NB4 (cell line): ENCODE data around the gene CMYA5.

Source experiments
- MYC ChIP-seq: IDR thresholded peaks from 2 replicates; pipeline ENCODE4 v1.6.1; 2011; ENCODE audit warnings: low read depth, low read length
- POLR2A ChIP-seq: IDR thresholded peaks from 2 replicates; pipeline ENCODE4 v1.6.1; 2011; ENCODE audit warnings: mild to moderate bottlenecking; ENCODE audit not compliant: insufficient read length; ENCODE audit errors: extremely low read depth
- TF ChIP-seq, protein P1 (sequence below): IDR thresholded peaks from one replicate; pipeline ENCODE4 v1.5.1; 2012; ENCODE audit warnings: low read depth, low read length
- TF ChIP-seq, protein P2 (sequence below): IDR thresholded peaks from 2 replicates; pipeline ENCODE4 v1.6.1; 2011; ENCODE audit warnings: low read depth, low read length

DNA sequence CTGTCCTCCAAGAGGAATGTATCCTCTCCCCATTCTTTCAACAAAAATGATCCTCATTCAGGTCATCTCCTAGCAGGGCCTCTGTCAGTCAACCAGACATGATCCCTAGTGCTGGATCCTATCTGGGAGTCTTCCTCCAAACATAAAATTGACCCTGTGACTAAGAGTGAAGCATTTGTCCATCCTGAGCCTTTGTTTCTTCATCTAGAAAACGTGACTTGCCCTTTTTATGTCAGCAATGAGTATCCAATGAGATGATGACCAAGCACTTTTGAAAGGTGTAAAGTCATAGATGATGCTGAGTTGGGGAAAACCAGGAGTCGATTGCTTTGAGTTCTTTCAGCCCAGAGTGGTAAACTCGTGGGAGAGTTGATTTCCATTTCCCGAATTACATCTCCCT, 143.3 kb downstream of the CMYA5 start:
- no peak for TF ChIP-seq POLR2A
- TF ChIP-seq, protein P1, sequence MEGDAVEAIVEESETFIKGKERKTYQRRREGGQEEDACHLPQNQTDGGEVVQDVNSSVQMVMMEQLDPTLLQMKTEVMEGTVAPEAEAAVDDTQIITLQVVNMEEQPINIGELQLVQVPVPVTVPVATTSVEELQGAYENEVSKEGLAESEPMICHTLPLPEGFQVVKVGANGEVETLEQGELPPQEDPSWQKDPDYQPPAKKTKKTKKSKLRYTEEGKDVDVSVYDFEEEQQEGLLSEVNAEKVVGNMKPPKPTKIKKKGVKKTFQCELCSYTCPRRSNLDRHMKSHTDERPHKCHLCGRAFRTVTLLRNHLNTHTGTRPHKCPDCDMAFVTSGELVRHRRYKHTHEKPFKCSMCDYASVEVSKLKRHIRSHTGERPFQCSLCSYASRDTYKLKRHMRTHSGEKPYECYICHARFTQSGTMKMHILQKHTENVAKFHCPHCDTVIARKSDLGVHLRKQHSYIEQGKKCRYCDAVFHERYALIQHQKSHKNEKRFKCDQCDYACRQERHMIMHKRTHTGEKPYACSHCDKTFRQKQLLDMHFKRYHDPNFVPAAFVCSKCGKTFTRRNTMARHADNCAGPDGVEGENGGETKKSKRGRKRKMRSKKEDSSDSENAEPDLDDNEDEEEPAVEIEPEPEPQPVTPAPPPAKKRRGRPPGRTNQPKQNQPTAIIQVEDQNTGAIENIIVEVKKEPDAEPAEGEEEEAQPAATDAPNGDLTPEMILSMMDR, result no peak
- TF ChIP-seq, protein P2, sequence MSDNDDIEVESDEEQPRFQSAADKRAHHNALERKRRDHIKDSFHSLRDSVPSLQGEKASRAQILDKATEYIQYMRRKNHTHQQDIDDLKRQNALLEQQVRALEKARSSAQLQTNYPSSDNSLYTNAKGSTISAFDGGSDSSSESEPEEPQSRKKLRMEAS, result no peak
- TF ChIP-seq MYC, result no peak
